ENCODE results near the gene C1QTNF8. TPM values are rescaled to one million over a fixed set of nuclear protein-coding genes. Genes with fewer than 3 reads are reported as not detected.
A peak's percentile ranks its signal among the peaks of the same experiment; 100 is the strongest.

C1QTNF8 gene
- total RNA-seq, result not detected
- long read RNA-seq, result 0 reads

DNA sequence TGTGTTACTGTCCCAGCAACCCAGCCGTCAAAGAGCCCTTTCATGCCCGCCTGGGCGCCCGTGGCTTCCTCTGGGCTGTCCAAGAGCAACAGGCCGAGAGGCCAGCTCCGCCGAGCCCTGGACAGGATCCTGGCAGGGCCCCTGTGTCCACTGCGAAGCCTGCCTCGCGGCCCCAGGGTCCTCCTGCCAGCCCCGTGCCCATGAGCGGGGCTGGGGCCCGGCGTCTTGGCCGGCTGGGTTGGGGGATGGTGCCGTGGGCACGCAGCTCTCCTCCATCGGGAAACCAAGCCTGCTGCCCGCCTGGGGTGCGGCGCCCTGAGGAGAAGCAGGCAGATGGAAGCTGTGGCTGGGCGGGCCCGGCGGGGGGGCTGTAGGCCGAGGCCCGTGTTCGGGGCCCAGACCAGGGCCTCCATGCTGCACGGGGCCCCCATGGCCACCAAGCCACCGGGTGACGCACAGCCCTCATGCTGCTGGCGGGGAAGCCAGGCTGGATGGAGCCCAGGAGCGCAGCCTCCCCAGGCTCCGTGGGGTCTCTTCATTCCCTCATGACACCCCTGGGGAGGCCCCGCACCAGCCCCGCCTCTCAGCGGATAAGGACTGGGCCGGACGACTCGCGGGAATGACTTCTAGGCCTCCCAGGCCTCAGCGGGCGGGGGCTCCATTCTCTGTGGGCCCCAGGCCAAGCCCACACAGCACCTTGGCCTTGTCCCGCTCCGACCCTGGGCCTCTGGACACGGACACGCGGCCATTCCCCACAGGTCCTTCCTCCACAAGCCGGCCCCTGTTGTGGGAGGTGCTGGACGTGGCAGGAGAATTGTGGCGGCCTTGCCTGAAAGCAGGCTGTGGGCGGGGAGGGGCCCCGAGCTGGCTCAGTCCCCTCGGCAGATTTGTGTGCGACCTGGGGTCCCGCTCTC, at the start of gene C1QTNF8:
C1QTNF8 (minus strand) TSS at position 76 of the 914 bp plus-strand sequence. CDS start 1,322 bp downstream, outside the sequence.
- peaks cover 54% of the 10 kb centered on the region for H3K27me3 ChIP-seq (ENCODE audit: low read depth)

GRCh38 chr16:1145383-1146100, 49.5 kb upstream of the C1QTNF8 start:
- Histone ChIP-seq H3K27me3 (ENCODE audit: low read depth) (peaks cover 93% of the 10 kb centered on the region), H3K9me3 (replicated peaks) (peaks cover 8% of the 10 kb centered on the region), H3K4me3 (no peak overlapping the region), H3K4me1 (no peaks in the 10 kb centered on the region), H3K27ac (replicated peaks) (no peak overlapping the region), H3K36me3 (no peaks in the 10 kb centered on the region)
- TF ChIP-seq, protein P1, sequence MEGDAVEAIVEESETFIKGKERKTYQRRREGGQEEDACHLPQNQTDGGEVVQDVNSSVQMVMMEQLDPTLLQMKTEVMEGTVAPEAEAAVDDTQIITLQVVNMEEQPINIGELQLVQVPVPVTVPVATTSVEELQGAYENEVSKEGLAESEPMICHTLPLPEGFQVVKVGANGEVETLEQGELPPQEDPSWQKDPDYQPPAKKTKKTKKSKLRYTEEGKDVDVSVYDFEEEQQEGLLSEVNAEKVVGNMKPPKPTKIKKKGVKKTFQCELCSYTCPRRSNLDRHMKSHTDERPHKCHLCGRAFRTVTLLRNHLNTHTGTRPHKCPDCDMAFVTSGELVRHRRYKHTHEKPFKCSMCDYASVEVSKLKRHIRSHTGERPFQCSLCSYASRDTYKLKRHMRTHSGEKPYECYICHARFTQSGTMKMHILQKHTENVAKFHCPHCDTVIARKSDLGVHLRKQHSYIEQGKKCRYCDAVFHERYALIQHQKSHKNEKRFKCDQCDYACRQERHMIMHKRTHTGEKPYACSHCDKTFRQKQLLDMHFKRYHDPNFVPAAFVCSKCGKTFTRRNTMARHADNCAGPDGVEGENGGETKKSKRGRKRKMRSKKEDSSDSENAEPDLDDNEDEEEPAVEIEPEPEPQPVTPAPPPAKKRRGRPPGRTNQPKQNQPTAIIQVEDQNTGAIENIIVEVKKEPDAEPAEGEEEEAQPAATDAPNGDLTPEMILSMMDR (IDR thresholded peaks at IDR 0.05; ENCODE audit: borderline replicate concordance), result no peak
- intact Hi-C loops (cut with micrococcal nuclease), result no loop called here
- DNase-seq, result no peak

More for the DNA sequence above, at the start of gene C1QTNF8:
- Histone ChIP-seq H3K36me3 (no peaks in the 10 kb centered on the region), H3K4me3 (no peak within 1 kb of the TSS), H3K4me1 (peaks cover 37% of the 10 kb centered on the region), H3K9me3 (replicated peaks) (no peaks in the 10 kb centered on the region), H3K27ac (replicated peaks) (peak within 1 kb of the TSS; percentile 92)
- TF ChIP-seq, protein P1 (IDR thresholded peaks at IDR 0.05; ENCODE audit: borderline replicate concordance), result no peak
- no peak for DNase-seq
- intact Hi-C loops (cut with micrococcal nuclease), result no loop called here

DNA sequence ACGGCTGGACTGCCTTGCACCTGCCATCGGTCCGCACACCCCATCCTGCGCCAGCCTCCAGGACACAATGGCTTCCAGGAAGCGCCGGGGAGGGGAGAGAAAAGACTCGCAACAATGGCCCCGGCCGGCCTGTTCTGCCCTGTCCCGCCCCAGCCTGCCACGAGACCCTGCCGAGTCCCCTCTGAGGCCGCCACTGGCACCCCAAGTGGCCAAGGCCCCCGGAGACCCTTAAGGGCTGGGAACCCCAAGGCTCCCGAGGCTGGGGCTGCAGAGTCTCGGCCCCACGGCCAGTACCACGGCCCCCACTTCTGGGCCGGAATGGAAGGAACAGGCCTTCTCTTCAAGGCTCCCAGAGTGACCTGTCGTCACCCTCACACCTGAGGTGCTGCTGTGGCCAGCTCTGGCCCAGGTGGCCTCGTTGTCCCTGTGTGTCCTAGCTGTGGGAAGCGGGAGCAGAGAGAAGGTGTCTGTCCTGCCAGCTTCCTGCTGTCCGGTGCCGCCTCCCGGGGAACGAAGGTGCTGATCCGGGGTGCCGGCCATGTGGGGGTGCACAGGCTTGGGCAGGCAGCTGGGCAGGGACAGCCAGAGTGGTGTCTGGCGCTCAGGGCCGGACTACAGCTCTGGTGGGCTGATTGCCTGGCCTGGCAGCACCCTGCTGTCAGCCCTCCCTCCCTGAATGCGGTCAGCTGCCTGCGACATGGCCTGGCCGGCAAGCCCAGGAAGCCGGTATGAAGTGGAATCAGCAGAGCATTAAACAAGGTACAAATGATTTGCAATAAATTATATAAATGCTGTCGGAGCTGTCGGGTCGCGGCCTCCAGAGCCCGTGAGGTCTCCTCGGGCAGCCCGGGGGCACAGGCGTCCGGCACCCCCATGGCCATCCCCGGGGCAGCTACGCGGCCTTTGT, 48.7 kb upstream of the C1QTNF8 start:
- H3K9me3 ChIP-seq (replicated peaks), result peaks cover 8% of the 10 kb centered on the region
- no peaks in the 10 kb centered on the region for H3K4me1 ChIP-seq
- no peak for DNase-seq
- peaks cover 94% of the 10 kb centered on the region for H3K27me3 ChIP-seq (ENCODE audit: low read depth)
- TF ChIP-seq, protein P1 (IDR thresholded peaks at IDR 0.05; ENCODE audit: borderline replicate concordance), result no peak
- H3K4me3 ChIP-seq, result no peak overlapping the region
- H3K36me3 ChIP-seq, result no peaks in the 10 kb centered on the region
- H3K27ac ChIP-seq (replicated peaks), result no peak overlapping the region
- intact Hi-C loops (cut with micrococcal nuclease), result no loop called here

DNA sequence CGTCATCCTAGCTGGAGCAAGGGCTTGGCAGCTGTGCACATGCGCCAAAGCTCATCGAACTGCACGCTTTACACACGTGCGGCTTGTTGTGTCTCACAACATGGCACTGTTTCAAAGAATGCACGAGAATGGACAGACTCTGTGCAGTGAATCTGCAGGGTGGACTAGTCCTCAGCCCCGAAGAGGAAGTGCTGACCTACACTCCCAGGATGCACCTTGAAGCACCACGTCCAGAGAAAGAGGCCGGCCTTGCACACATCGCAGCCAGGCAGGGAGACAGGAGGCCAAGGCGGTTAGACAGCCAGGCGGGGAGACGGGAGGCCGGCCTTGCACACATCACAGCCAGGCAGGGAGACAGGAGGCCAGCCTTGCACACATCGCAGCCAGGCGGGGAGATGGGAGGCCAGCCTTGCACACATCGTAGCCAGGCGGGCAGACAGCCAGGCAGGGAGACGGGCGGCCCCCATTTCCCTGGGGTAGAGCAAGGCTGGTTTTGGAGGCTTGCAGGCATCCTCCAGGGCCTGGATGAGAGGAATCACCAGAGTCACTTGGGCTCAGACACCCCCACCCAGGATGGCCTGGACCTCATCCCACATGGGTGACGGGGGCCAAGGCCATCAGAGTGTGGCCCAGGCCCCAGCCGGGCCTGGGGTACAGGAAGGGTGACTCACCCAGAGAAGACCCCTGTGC, 47.9 kb upstream of the C1QTNF8 start:
- Histone ChIP-seq H3K9me3 (replicated peaks) (peaks cover 8% of the 10 kb centered on the region), H3K36me3 (no peaks in the 10 kb centered on the region), H3K4me3 (no peak overlapping the region), H3K27me3 (ENCODE audit: low read depth) (peaks cover 93% of the 10 kb centered on the region), H3K4me1 (no peaks in the 10 kb centered on the region), H3K27ac (replicated peaks) (no peak overlapping the region)
- intact Hi-C loops (cut with micrococcal nuclease), result no loop called here
- TF ChIP-seq, protein P1 (IDR thresholded peaks at IDR 0.05; ENCODE audit: borderline replicate concordance), result no peak
- DNase-seq, result no peak

Data from left ventricle myocardium inferior (tissue), 1 donor.